GM18505 (cell line): ENCODE data around the gene COL5A1.

ENCODE experiments used
- ATAC-seq: cut with Tn5 transposase; IDR thresholded peaks from one replicate; pipeline ENCODE4 v1.9.1; 2021; ENCODE audit not compliant: unreplicated experiment
- POLR2A ChIP-seq: IDR thresholded peaks from 4 replicates; pipeline ENCODE4 v1.6.1; 2011; ENCODE audit warnings: borderline replicate concordance; ENCODE audit not compliant: insufficient read depth, insufficient read length; ENCODE audit errors: extremely low read depth

The COL5A1 gene

GRCh38 chr9:134870746-134871662 lies 229.4 kb downstream of the COL5A1 start:
- ATAC-seq: no peak
- TF ChIP-seq POLR2A: no peak

GRCh38 chr9:134871697-134872340 lies 230.2 kb downstream of the COL5A1 start:
- no peak for TF ChIP-seq POLR2A
- ATAC-seq: no peak

GRCh38 chr9:134872482-134873231 lies 231.1 kb downstream of the COL5A1 start:
- no peak for TF ChIP-seq POLR2A
- no peak for ATAC-seq

- ATAC-seq: no peak
- TF ChIP-seq POLR2A: no peak
Measured at GRCh38 chr9:134875371-134875770, 233.8 kb downstream of the COL5A1 start.

- no peak for TF ChIP-seq POLR2A
Measured at GRCh38 chr9:134877541-134877940, 235.9 kb downstream of the COL5A1 start.

GRCh38 chr9:134879664-134880483 lies 238.3 kb downstream of the COL5A1 start:
- no peak for TF ChIP-seq POLR2A
- no peak for ATAC-seq

More at GRCh38 chr9:134877541-134877940, 235.9 kb downstream of the COL5A1 start:
- no peak for ATAC-seq

GRCh38 chr9:134880484-134881312 lies 239.1 kb downstream of the COL5A1 start, which contains the start of gene FCN2:
Gene FCN2, plus strand, starts transcription at chr9:134880810. Its CDS starts 12 bp downstream, at chr9:134880822.
- ATAC-seq: no peak
- no peak for TF ChIP-seq POLR2A

GRCh38 chr9:134881313-134881670 lies 239.7 kb downstream of the COL5A1 start:
- TF ChIP-seq POLR2A: no peak
- ATAC-seq: no peak

GRCh38 chr9:134882204-134882785 lies 240.7 kb downstream of the COL5A1 start:
- TF ChIP-seq POLR2A: no peak

GRCh38 chr9:134883040-134883782 lies 241.6 kb downstream of the COL5A1 start:
- no peak for TF ChIP-seq POLR2A
- ATAC-seq: no peak

More at GRCh38 chr9:134882204-134882785, 240.7 kb downstream of the COL5A1 start:
- no peak for ATAC-seq

- TF ChIP-seq POLR2A: no peak
- no peak for ATAC-seq
Measured at GRCh38 chr9:134884492-134884891, 242.9 kb downstream of the COL5A1 start.

GRCh38 chr9:134885001-134885678 lies 243.5 kb downstream of the COL5A1 start:
- no peak for TF ChIP-seq POLR2A
- no peak for ATAC-seq
